Sigmoid colon (tissue), 7 donors: ENCODE data around the gene CDC5L. TPM values are rescaled to one million over a fixed set of nuclear protein-coding genes. Genes with fewer than 3 reads are reported as not detected.

Experiments used
- DNase-seq: peaks from one replicate; pipeline ENCODE4 v3.0.0-alpha.2; 2019
- H3K27ac ChIP-seq, 4 donors: fragments of 200-600 bp; sonication (generic); one replicate each; pipeline ENCODE4 v1.5.1; 2016 to 2019; ENCODE audit warnings: mild to moderate bottlenecking in 1 of 4
- H3K27me3 ChIP-seq, 3 donors: fragments of 200-600 bp; sonication (generic); one replicate each; pipeline ENCODE4 v1.5.1; 2019; ENCODE audit warnings: mild to moderate bottlenecking in 1 of 3
- H3K36me3 ChIP-seq, 4 donors: fragments of 200-600 bp; sonication (generic); one replicate each; pipeline ENCODE4 v1.5.1; 2016 to 2019
- H3K4me1 ChIP-seq, 4 donors: fragments of 200-600 bp; sonication (generic); one replicate each; pipeline ENCODE4 v1.5.1; 2017 to 2019
- H3K4me3 ChIP-seq, 4 donors: fragments of 200-600 bp; sonication (generic); one replicate each; pipeline ENCODE4 v1.5.1; 2017 to 2019; ENCODE audit warnings: mild to moderate bottlenecking in 2 of 4, moderate library complexity in 1 of 4
- H3K9me3 ChIP-seq, 4 donors: fragments of 200-600 bp in 3 of 4; sonication (generic) in 3 of 4; one replicate each; pipeline versions ENCODE4 v1.5.1 to v1.6.1; 2013 to 2019
- EP300 ChIP-seq, 4 donors: sonication (generic); formaldehyde crosslinking; IDR thresholded peaks; one replicate each; pipeline ENCODE4 v1.6.1; 2017; ENCODE audit warnings: antibody characterized with exemption in 4 of 4
- POLR2A ChIP-seq, 2 donors: fragments of 450-650 bp; IDR thresholded peaks; one replicate each; pipeline ENCODE4 v1.6.1; 2016; ENCODE audit warnings: antibody characterized with exemption in 2 of 2, mild to moderate bottlenecking in 2 of 2, moderate library complexity in 2 of 2
- POLR2AphosphoS5 ChIP-seq, 4 donors: sonication (generic); formaldehyde crosslinking; IDR thresholded peaks; one replicate each; pipeline ENCODE4 v1.6.1; 2017; ENCODE audit warnings: antibody characterized with exemption in 4 of 4
- WGBS, 2 donors: extraction: QIAGEN DNeasy Blood & Tissue Kit; methylation state at CpG; one replicate each; pipeline ENCODE4 v1.1.7; 2013; 5-methylcytosine and 5-hydroxymethylcytosine counted together
- intact Hi-C: fragments of 100-400 bp; cut with DNase I; formaldehyde crosslinking; loops from one replicate; pipeline ENCODE4 v1.15.1; 2023
- polyA plus RNA-seq, 3 donors: library from polyadenylated mRNA; stranded (reverse); fragments of 200-250 nt; gene quantifications; one replicate each; pipeline ENCODE4 v1.2.3, GENCODE V29; 2013
- total RNA-seq, 4 donors: library from RNA; depleted of rRNA; stranded (reverse); fragments of >200 nt; gene quantifications; one replicate each; pipeline ENCODE4 v1.1.0, GENCODE V29; 2016
- TF ChIP-seq, protein P1 (sequence below), 4 experiments: fragments of 450-650 bp in 3 of 4; fragments of 200-600 bp in 1 of 4; IDR thresholded peaks; one replicate each; pipeline ENCODE4 v1.5.1; 2016 to 2019; ENCODE audit warnings: antibody characterized with exemption in 4 of 4, mild to moderate bottlenecking in 3 of 4, moderate library complexity in 2 of 4
- donor health status: healthy with polysubstance abuse.
- donor health status: Bipolar disorder and iron deficiency.
- donor health status: healthy.

Gene CDC5L
- total and polyA plus RNA-seq, 7 donors, result 6.6 to 24.6 (median 18.0) TPM

DNA sequence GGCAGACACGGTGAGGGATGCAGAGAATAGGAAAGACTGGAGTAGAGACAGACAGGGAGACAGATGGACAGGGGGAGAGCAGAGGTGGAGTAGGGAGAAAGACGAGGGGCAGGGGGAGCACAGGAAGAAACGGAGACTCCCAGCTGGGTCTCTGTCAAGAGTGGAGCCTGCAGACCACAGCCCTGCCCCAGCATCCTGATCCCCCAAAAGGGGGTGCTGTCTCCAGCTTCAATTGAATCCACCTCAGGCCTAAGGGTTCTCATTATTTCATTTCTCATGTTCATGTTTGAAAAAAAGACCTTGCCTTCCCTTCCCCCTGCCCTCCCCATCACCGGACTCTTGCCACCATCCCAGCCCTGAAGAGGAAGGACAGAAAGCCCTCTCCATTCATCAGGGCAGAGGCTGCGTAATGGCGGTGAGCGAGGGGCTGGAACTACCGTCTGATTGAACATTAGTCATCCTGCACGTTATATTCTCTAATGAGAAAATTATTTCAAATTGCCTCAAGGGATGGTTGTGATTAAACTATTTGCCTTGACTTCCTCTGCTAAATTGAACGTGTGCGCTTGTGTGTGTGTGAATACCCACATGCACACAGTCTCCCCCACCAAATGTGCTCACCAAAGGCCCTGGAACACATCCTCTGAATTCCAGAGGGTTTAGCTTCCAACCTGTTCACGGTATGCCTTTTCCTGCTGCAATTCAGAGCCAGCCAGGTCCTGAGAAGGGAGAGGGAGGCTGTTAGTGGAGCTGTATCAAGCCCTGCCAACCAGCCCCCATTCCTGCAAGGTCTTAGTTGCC is 98.3 kb downstream of the CDC5L start:
- H3K27ac ChIP-seq, result no peak overlapping the region
- H3K4me3 ChIP-seq, result no peak overlapping the region
- no peak for TF ChIP-seq EP300 (IDR thresholded peaks at IDR 0.05)
- TF ChIP-seq, protein P1, sequence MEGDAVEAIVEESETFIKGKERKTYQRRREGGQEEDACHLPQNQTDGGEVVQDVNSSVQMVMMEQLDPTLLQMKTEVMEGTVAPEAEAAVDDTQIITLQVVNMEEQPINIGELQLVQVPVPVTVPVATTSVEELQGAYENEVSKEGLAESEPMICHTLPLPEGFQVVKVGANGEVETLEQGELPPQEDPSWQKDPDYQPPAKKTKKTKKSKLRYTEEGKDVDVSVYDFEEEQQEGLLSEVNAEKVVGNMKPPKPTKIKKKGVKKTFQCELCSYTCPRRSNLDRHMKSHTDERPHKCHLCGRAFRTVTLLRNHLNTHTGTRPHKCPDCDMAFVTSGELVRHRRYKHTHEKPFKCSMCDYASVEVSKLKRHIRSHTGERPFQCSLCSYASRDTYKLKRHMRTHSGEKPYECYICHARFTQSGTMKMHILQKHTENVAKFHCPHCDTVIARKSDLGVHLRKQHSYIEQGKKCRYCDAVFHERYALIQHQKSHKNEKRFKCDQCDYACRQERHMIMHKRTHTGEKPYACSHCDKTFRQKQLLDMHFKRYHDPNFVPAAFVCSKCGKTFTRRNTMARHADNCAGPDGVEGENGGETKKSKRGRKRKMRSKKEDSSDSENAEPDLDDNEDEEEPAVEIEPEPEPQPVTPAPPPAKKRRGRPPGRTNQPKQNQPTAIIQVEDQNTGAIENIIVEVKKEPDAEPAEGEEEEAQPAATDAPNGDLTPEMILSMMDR (IDR thresholded peaks at IDR 0.05), result no peak
- no peak for TF ChIP-seq POLR2A (IDR thresholded peaks at IDR 0.05)
- TF ChIP-seq POLR2AphosphoS5 (IDR thresholded peaks at IDR 0.05), result no peak
- intact Hi-C loops, result no loop called here
- WGBS, 2 donors, result 83 to 84% methylated on average over 12 of the region's 12 CpGs
- no peak for DNase-seq
- H3K4me1 ChIP-seq, result peaks cover 0 to 14% (median 13%) of the 10 kb centered on the region in 4 donors
- H3K36me3 ChIP-seq, result no peaks in the 10 kb centered on the region
- no peaks in the 10 kb centered on the region for H3K27me3 ChIP-seq
- H3K9me3 ChIP-seq, result no peaks in the 10 kb centered on the region

DNA sequence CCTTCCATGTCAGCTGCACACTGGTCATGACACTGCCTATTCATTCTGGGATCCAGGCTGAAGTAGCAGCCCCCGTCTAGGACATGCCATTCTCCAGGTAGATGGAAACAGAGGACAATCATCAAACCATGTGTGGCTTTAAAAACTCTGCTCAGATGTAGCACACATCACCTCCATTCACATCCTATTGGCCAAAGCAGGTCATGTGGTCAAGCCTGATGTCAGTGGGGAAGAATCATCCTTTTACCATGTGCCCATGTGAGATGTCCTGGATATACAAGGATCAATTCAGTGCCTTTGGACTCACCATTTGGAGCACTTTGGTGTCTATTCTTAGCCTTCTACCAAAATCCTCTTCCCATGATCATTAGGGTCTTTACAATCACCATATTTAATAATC is 99.5 kb downstream of the CDC5L start:
- DNase-seq, result no peak
- Histone ChIP-seq H3K27me3 (no peaks in the 10 kb centered on the region), H3K4me3 (no peak overlapping the region), H3K27ac (no peak overlapping the region), H3K36me3 (no peaks in the 10 kb centered on the region), H3K4me1 (peaks cover 0 to 14% (median 13%) of the 10 kb centered on the region in 4 donors), H3K9me3 (no peaks in the 10 kb centered on the region)
- intact Hi-C loops, result no loop called here
- WGBS, 2 donors, result 82 to 90% methylated on average over 1 of the region's 1 CpG
- TF ChIP-seq POLR2AphosphoS5 (IDR thresholded peaks at IDR 0.05) (no peak), POLR2A (IDR thresholded peaks at IDR 0.05) (no peak), EP300 (IDR thresholded peaks at IDR 0.05) (no peak)
- TF ChIP-seq, protein P1 (IDR thresholded peaks at IDR 0.05), result no peak

DNA sequence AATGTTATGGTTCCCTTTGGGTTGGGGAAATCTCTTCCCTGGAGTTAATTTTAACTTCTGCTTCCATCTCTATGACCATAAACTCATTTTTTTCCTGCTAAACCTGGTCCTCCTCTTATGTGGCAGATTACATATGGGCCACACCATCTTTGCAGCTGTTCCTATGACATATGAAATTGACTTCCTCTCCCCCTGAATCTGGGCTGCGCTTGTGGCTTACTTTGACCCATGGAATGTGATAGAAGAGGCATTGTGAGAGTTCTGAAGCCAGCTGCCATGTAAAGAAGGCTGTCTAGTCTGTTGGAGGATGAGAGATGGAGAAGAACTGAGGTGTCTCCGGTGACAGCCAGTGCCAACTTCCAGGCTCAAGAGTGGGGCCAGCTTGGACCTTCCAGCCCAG is 100.1 kb downstream of the CDC5L start:
- H3K27ac ChIP-seq, result no peak overlapping the region
- H3K4me1 ChIP-seq, result peaks cover 0 to 14% (median 13%) of the 10 kb centered on the region in 4 donors
- no peaks in the 10 kb centered on the region for H3K27me3 ChIP-seq
- intact Hi-C loops, result no loop called here
- H3K9me3 ChIP-seq, result no peaks in the 10 kb centered on the region
- WGBS, 2 donors, result 92 to 96% methylated on average over 2 of the region's 2 CpGs
- H3K4me3 ChIP-seq, result no peak overlapping the region
- DNase-seq, result no peak
- H3K36me3 ChIP-seq, result no peaks in the 10 kb centered on the region
- TF ChIP-seq EP300 (IDR thresholded peaks at IDR 0.05) (no peak), POLR2AphosphoS5 (IDR thresholded peaks at IDR 0.05) (no peak), POLR2A (IDR thresholded peaks at IDR 0.05) (no peak)
- TF ChIP-seq, protein P1 (IDR thresholded peaks at IDR 0.05), result no peak

DNA sequence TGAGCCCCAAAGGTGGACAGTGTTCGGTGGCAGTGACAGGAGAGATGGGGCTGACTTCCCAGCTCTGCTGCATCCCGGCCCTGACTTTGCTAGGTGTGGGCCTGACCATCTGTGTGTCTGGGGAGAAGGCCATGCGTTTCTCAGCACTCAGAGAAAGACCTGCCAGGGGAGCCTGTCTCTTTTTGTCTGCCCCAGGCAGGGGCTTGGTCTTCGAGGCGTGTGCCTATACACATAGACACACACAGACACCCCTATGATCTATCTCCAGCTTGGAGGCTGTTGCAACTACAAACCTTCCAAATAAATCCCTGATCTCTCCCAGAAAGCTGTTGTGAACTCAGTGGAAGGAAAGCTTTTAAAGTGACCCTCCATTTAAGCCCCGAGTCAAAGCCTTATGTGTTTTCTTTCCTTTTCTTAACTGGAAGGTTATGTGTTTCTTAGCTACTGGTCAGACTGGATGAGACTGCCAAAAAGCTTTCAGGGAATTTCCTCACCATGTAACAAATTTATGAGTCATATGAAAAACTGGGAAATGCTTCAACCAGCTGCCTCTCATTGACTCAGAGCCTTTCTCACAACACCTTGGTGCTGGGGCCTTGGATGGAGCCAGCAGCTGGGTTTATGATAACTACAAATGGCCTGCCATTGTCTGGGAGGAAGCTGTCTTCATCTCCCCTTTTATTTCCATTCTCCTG is 102.6 kb downstream of the CDC5L start:
- Histone ChIP-seq H3K9me3 (no peaks in the 10 kb centered on the region), H3K4me1 (peaks cover 0 to 14% (median 13%) of the 10 kb centered on the region in 4 donors), H3K4me3 (no peak overlapping the region), H3K36me3 (no peaks in the 10 kb centered on the region), H3K27ac (peak overlapping the region; percentile 42 to 75 (median 61)), H3K27me3 (no peaks in the 10 kb centered on the region)
- intact Hi-C loops, result no loop called here
- no peak for DNase-seq
- WGBS, 2 donors, result 62 to 68% methylated on average over 6 of the region's 6 CpGs
- peak in 1 of 4 donors; percentile 47 for TF ChIP-seq EP300 (IDR thresholded peaks at IDR 0.05)
- peak in 3 of 4 donors; percentile 57 to 71 (median 61) for TF ChIP-seq POLR2AphosphoS5 (IDR thresholded peaks at IDR 0.05)
- TF ChIP-seq, protein P1 (IDR thresholded peaks at IDR 0.05), result no peak
- TF ChIP-seq POLR2A (IDR thresholded peaks at IDR 0.05), result no peak
